ENCODE measurements around the gene CISTR.

CISTR gene

GRCh38 chr12:53733051-53733806 lies 18.6 kb downstream of the CISTR start:
- TF ChIP-seq CTCF (IDR thresholded peaks at IDR 0.05; ENCODE audit: insufficient read depth, low read length, poor library complexity, severe bottlenecking) = no peak
- no peak overlapping the region for H3K4me3 ChIP-seq (replicated peaks; ENCODE audit: low read depth, low read length)
- no peak for DNase-seq (ENCODE audit: extremely low read depth, insufficient read length)
- H3K27me3 ChIP-seq (replicated peaks; ENCODE audit: control insufficient read depth, insufficient read depth, low read length) = peaks cover 3% of the 10 kb centered on the region
- no peaks in the 10 kb centered on the region for H3K36me3 ChIP-seq (ENCODE audit: control insufficient read depth, insufficient read depth, low read length)

GRCh38 chr12:53729644-53730043 lies 22.1 kb downstream of the CISTR start:
- no peak for DNase-seq (ENCODE audit: extremely low read depth, insufficient read length)
- H3K4me3 ChIP-seq (replicated peaks; ENCODE audit: low read depth, low read length) = no peak overlapping the region
- H3K36me3 ChIP-seq (ENCODE audit: control insufficient read depth, insufficient read depth, low read length) = peaks cover 1% of the 10 kb centered on the region; the same call in 1 of the 2 replicates
- TF ChIP-seq CTCF (IDR thresholded peaks at IDR 0.05; ENCODE audit: insufficient read depth, low read length, poor library complexity, severe bottlenecking) = no peak
- no peaks in the 10 kb centered on the region for H3K27me3 ChIP-seq (replicated peaks; ENCODE audit: control insufficient read depth, insufficient read depth, low read length)

- DNase-seq (ENCODE audit: extremely low read depth, insufficient read length) = no peak
- Histone ChIP-seq H3K4me3 (replicated peaks; ENCODE audit: low read depth, low read length) (no peak overlapping the region; the same call in 1 of the 2 replicates), H3K36me3 (ENCODE audit: control insufficient read depth, insufficient read depth, low read length) (peaks cover 5% of the 10 kb centered on the region), H3K27me3 (replicated peaks; ENCODE audit: control insufficient read depth, insufficient read depth, low read length) (no peaks in the 10 kb centered on the region)
- no peak for TF ChIP-seq CTCF (IDR thresholded peaks at IDR 0.05; ENCODE audit: insufficient read depth, low read length, poor library complexity, severe bottlenecking)
Measured at GRCh38 chr12:53728206-53728605, 23.6 kb downstream of the CISTR start.

- peak; percentile 98 for DNase-seq (ENCODE audit: extremely low read depth, insufficient read length)
- Histone ChIP-seq H3K27me3 (replicated peaks; ENCODE audit: control insufficient read depth, insufficient read depth, low read length) (no peaks in the 10 kb centered on the region), H3K4me3 (replicated peaks; ENCODE audit: low read depth, low read length) (peak within 1 kb of the TSS; percentile 74), H3K36me3 (ENCODE audit: control insufficient read depth, insufficient read depth, low read length) (peaks cover 5% of the 10 kb centered on the region)
- TF ChIP-seq CTCF (IDR thresholded peaks at IDR 0.05; ENCODE audit: insufficient read depth, low read length, poor library complexity, severe bottlenecking) = no peak
Measured at GRCh38 chr12:53727310-53728041, 24.3 kb downstream of the CISTR start, which contains the start of gene CALCOCO1. Gene CALCOCO1, minus strand, starts transcription at chr12:53727452. Its CDS starts 2,210 bp downstream, at chr12:53725242.

GRCh38 chr12:53726946-53727309 lies 24.9 kb downstream of the CISTR start:
- no peaks in the 10 kb centered on the region for H3K27me3 ChIP-seq (replicated peaks; ENCODE audit: control insufficient read depth, insufficient read depth, low read length)
- peaks cover 5% of the 10 kb centered on the region for H3K36me3 ChIP-seq (ENCODE audit: control insufficient read depth, insufficient read depth, low read length)
- peak overlapping the region; percentile 74 for H3K4me3 ChIP-seq (replicated peaks; ENCODE audit: low read depth, low read length)
- DNase-seq (ENCODE audit: extremely low read depth, insufficient read length) = no peak
- no peak for TF ChIP-seq CTCF (IDR thresholded peaks at IDR 0.05; ENCODE audit: insufficient read depth, low read length, poor library complexity, severe bottlenecking)
